K562 (cell line): Measurements from ENCODE around the gene KCNE1. TPM values are rescaled to one million over a fixed set of nuclear protein-coding genes. Genes with fewer than 3 reads are reported as not detected.

Experiments
- ATAC-seq: fragments of 200-7000 bp; cut with Tn5 transposase; 3 replicates; pipeline ENCODE4 v1.9.1; 2020; ENCODE audit warnings: moderate library complexity
- BruUV-seq: library from RNA; stranded (reverse); fragments of 400-500 nt; replicated peaks from 2 replicates; lab custom pipeline; 2021; lab: Mats Ljungman, UMichigan
- CTCF ChIA-PET: fragments of 300-600 bp; formaldehyde crosslinking; extraction: SDS; loops from one replicate; lab custom pipeline; 2021; ENCODE audit warnings: low intra/inter-chr PET ratio; lab: Yijun Ruan, JAX
- POLR2A ChIA-PET: fragments of 300-600, 350-650 bp; sonication (Branson Sonifier 250); formaldehyde crosslinking; extraction: SDS; loops from one replicate; lab custom pipeline; 2021; ENCODE audit warnings: antibody characterized with exemption, inconsistent platforms; lab: Yijun Ruan, JAX
- DNase-seq, 4 experiments: peaks; one replicate each; pipeline versions ENCODE4 v3.0.0 to v3.0.0-alpha.2; 2011 to 2018; ENCODE audit warnings: low spot score in 3 of 4, mixed read lengths in 3 of 4; ENCODE audit errors: extremely low read depth in 1 of 4
- FAIRE-seq: peaks from 2 replicates; lab custom pipeline; 2011; peaks lifted over from hg19 to GRCh38; lab: Jason Lieb, UNC
- H2AFZ ChIP-seq: 2 replicates; pipeline ENCODE4 v1.6.0; 2011; ENCODE audit warnings: low read depth, low read length, control low read depth, inconsistent platforms
- H3K27ac ChIP-seq: fragments of 200-600 bp; 3 replicates; pipeline ENCODE4 v1.8.0; 2011; ENCODE audit warnings: low read depth, mild to moderate bottlenecking, control low read depth, inconsistent platforms, low read length, moderate library complexity, mixed read lengths; ENCODE audit errors: extremely low read depth
- H3K27me3 ChIP-seq, 2 experiments: fragments of 300-600 bp in 1 of 2; 2 replicates in 1 of 2; 3 replicates in 1 of 2; pipeline versions ENCODE4 v1.6.0 to v1.8.0; 2011; ENCODE audit warnings: inconsistent platforms in 2 of 2, low read length in 2 of 2, mild to moderate bottlenecking in 1 of 2, mixed read lengths in 1 of 2, moderate library complexity in 1 of 2; ENCODE audit not compliant: control insufficient read depth in 2 of 2, insufficient read depth in 2 of 2
- H3K36me3 ChIP-seq: fragments of 300-600 bp; 3 replicates; pipeline ENCODE4 v1.8.0; 2011; ENCODE audit warnings: mild to moderate bottlenecking, low read length, inconsistent platforms; ENCODE audit not compliant: control insufficient read depth, insufficient read depth
- H3K4me1 ChIP-seq, 2 experiments: fragments of 200-600 bp in 1 of 2; replicated peaks in 1 of 2; 2 replicates in 1 of 2; 3 replicates in 1 of 2; pipeline versions ENCODE4 v1.5.1 to v1.8.0; 2011; ENCODE audit warnings: inconsistent platforms in 2 of 2, low read length in 2 of 2, mild to moderate bottlenecking in 1 of 2, mixed read lengths in 1 of 2, moderate library complexity in 1 of 2; ENCODE audit not compliant: control insufficient read depth in 2 of 2, insufficient read depth in 2 of 2
- H3K4me2 ChIP-seq: 2 replicates; pipeline ENCODE4 v1.6.1; 2011; ENCODE audit warnings: low read length, control low read depth, inconsistent platforms, mixed read lengths; ENCODE audit not compliant: insufficient read depth
- H3K4me3 ChIP-seq: fragments of 200-600 bp; sonication (generic), shearing (Covaris generic); 2 replicates; pipeline ENCODE4 v1.5.1; 2016; ENCODE audit warnings: control low read depth, inconsistent platforms
- H3K79me2 ChIP-seq: fragments of 200-600 bp; 3 replicates; pipeline ENCODE4 v1.8.0; 2011; ENCODE audit warnings: low read length, inconsistent platforms; ENCODE audit not compliant: control insufficient read depth, insufficient read depth
- H3K9ac ChIP-seq, 2 experiments: 2 replicates each; pipeline versions ENCODE4 v1.6.0 to v1.6.1; 2011; ENCODE audit warnings: low read depth in 2 of 2, low read length in 2 of 2, control low read depth in 1 of 2, inconsistent platforms in 1 of 2, mild to moderate bottlenecking in 1 of 2, mixed read lengths in 1 of 2; ENCODE audit not compliant: insufficient read depth in 1 of 2
- H3K9me1 ChIP-seq: one replicate; pipeline ENCODE4 v1.6.0; 2011; ENCODE audit warnings: inconsistent platforms, mild to moderate bottlenecking, low read length, moderate library complexity; ENCODE audit not compliant: control insufficient read depth, insufficient read depth
- H3K9me3 ChIP-seq: replicated peaks from 2 replicates; pipeline ENCODE4 v1.5.1; 2011; ENCODE audit warnings: low read depth, low read length, inconsistent platforms; ENCODE audit not compliant: control insufficient read depth, insufficient read depth
- H4K20me1 ChIP-seq: replicated peaks from 2 replicates; pipeline ENCODE4 v1.6.1; 2011; ENCODE audit warnings: low read length, inconsistent platforms, mixed read lengths; ENCODE audit not compliant: control insufficient read depth, insufficient read depth
- DPF2 ChIP-seq: fragments of 450-650 bp; IDR thresholded peaks from 2 replicates; pipeline ENCODE4 v1.6.1; 2016
- EWSR1 ChIP-seq: fragments of 450-650 bp; IDR thresholded peaks from 2 replicates; pipeline ENCODE4 v1.6.1; 2018; ENCODE audit warnings: borderline replicate concordance, mild to moderate bottlenecking, low read depth, moderate library complexity; ENCODE audit not compliant: partially characterized antibody
- ID3 ChIP-seq, 2 experiments: fragments of 250-450 bp in 1 of 2; fragments of 450-650 bp in 1 of 2; sonication (Bioruptor Pico) in 1 of 2; IDR thresholded peaks; 2 replicates each; pipeline versions ENCODE4 v1.6.1 to v1.8.0; 2016 to 2021; ENCODE audit warnings: mild to moderate bottlenecking in 2 of 2, moderate library complexity in 2 of 2, missing compliant biosample characterization in 1 of 2, missing genetic modification characterization in 1 of 2
- MXI1 ChIP-seq: IDR thresholded peaks from 2 replicates; pipeline ENCODE4 v1.6.1; 2011; ENCODE audit warnings: low read depth, mild to moderate bottlenecking, improper control_type of control experiment, low read length
- NFE2L1 ChIP-seq: fragments of 450-650 bp; IDR thresholded peaks from 2 replicates; pipeline ENCODE4 v1.6.1; 2016; ENCODE audit warnings: missing genetic modification characterization, low read depth, mild to moderate bottlenecking, missing compliant biosample characterization, moderate library complexity, borderline replicate concordance
- PPARD ChIP-seq: fragments of 250-450 bp; sonication (Bioruptor Pico); IDR thresholded peaks from 2 replicates; pipeline ENCODE4 v1.8.0; 2022; ENCODE audit warnings: inconsistent platforms, mild to moderate bottlenecking, moderate library complexity
- PTBP1 ChIP-seq: fragments of 200-400 bp; formaldehyde crosslinking; IDR thresholded peaks from 2 replicates; pipeline ENCODE4 v1.6.1; 2017; ENCODE audit warnings: low read depth, low read length
- RNF2 ChIP-seq: sonication (generic); IDR thresholded peaks from 2 replicates; pipeline ENCODE4 v1.6.1; 2016
- SAP30 ChIP-seq: fragments of 200-600 bp; sonication (generic); IDR thresholded peaks from 2 replicates; pipeline ENCODE4 v1.6.1; 2012; ENCODE audit warnings: borderline replicate concordance, low read depth, mild to moderate bottlenecking, moderate library complexity, low read length, control low read depth, inconsistent platforms; ENCODE audit not compliant: insufficient read depth, poor library complexity, severe bottlenecking
- ZBTB43 ChIP-seq: sonication (generic); formaldehyde crosslinking; IDR thresholded peaks from 2 replicates; pipeline ENCODE4 v1.8.0; 2023; ENCODE audit warnings: mild to moderate bottlenecking, missing genetic modification reagents
- ZNF668 ChIP-seq: fragments of 250-450 bp; sonication (Bioruptor Pico); IDR thresholded peaks from 2 replicates; pipeline ENCODE4 v1.8.0; 2022; ENCODE audit warnings: mild to moderate bottlenecking, inconsistent platforms
- WGBS: fragments of 100-300 bp; shearing (Covaris generic); methylation state at CpG from one replicate; pipeline ENCODE4 v1.1.6; 2016; ENCODE audit warnings: low coverage, mixed read lengths; ENCODE audit not compliant: insufficient coverage; ENCODE audit errors: missing lambda C conversion rate; 5-methylcytosine and 5-hydroxymethylcytosine counted together
- in situ Hi-C: fragments of 300-500 bp; cut with MboI; formaldehyde crosslinking; loops from 4 replicates; pipeline ENCODE4 v1.15.0; 2018; ENCODE audit warnings: inconsistent platforms, mixed read lengths
- intact Hi-C: fragments of 100-400 bp; cut with micrococcal nuclease; formaldehyde crosslinking; loops from 2 replicates; pipeline ENCODE4 v1.14.2; 2022
- polyA plus RNA-seq, 8 experiments: library from polyadenylated mRNA; depleted of rRNA in 4 of 8; stranded (reverse) in 5 of 8; unstranded in 3 of 8; fragments of >200 nt; fragmentation: Nextera tagmentation in 2 of 8; fragmentation: Illumina TruSeq in 1 of 8; extraction: Ambion mirVana in 2 of 8; extraction: Trizol in 1 of 8; gene quantifications; 2 replicates each; pipeline versions ENCODE4 v1.2.1 to v1.2.3, GENCODE V29; 2011 to 2014; ENCODE audit warnings: inconsistent platforms in 1 of 8, missing spikeins in 1 of 8
- total RNA-seq, 7 experiments: library from RNA; depleted of rRNA in 6 of 7; stranded (reverse); fragments of >200 nt in 6 of 7; fragmentation: Illumina TruSeq in 2 of 7; extraction: Trizol in 2 of 7; gene quantifications; 2 replicates each; pipeline versions ENCODE4 v1.2.1 to v1.2.3, GENCODE V29; 2011 to 2021; ENCODE audit warnings: low replicate concordance in 1 of 7
- TF ChIP-seq, protein P1 (sequence below): fragments of 250-450 bp; sonication (Bioruptor Pico); IDR thresholded peaks from 2 replicates; pipeline ENCODE4 v1.4.0; 2020; ENCODE audit warnings: mild to moderate bottlenecking, moderate library complexity, borderline replicate concordance

The KCNE1 gene
- total and polyA plus RNA-seq, 9 of the 15 experiments (the other 6 are each of a cell fraction or from before 2014, with no cell fraction given): 0.05 to 0.22 (median 0.11) TPM; not detected in 3

- TF ChIP-seq, protein P1, sequence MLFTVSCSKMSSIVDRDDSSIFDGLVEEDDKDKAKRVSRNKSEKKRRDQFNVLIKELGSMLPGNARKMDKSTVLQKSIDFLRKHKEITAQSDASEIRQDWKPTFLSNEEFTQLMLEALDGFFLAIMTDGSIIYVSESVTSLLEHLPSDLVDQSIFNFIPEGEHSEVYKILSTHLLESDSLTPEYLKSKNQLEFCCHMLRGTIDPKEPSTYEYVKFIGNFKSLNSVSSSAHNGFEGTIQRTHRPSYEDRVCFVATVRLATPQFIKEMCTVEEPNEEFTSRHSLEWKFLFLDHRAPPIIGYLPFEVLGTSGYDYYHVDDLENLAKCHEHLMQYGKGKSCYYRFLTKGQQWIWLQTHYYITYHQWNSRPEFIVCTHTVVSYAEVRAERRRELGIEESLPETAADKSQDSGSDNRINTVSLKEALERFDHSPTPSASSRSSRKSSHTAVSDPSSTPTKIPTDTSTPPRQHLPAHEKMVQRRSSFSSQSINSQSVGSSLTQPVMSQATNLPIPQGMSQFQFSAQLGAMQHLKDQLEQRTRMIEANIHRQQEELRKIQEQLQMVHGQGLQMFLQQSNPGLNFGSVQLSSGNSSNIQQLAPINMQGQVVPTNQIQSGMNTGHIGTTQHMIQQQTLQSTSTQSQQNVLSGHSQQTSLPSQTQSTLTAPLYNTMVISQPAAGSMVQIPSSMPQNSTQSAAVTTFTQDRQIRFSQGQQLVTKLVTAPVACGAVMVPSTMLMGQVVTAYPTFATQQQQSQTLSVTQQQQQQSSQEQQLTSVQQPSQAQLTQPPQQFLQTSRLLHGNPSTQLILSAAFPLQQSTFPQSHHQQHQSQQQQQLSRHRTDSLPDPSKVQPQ: no peak
- TF ChIP-seq PPARD (CRISPR knock-in tag) (no peak), SAP30 (no peak), MXI1 (no peak)
- TF ChIP-seq, all 486 proteins: peak for 24
Observed at GRCh38 chr21:34526618-34527290, 14.7 kb upstream of the KCNE1 start (continued).

- Histone ChIP-seq H2AFZ (no peak overlapping the region), H3K9me3 (no peaks in the 10 kb centered on the region), H3K4me1 (peaks cover 0 to 1% of the 10 kb centered on the region in 2 experiments; a peak in 2 of 5 replicates), H3K4me2 (no peak overlapping the region), H3K79me2 (no peaks in the 10 kb centered on the region), H3K9ac (no peak overlapping the region), H3K27ac (no peak overlapping the region), H3K27me3 (peaks cover 3 to 12% of the 10 kb centered on the region in 2 experiments; a peak in 4 of 5 replicates), H3K9me1 (no peaks in the 10 kb centered on the region), H3K36me3 (no peaks in the 10 kb centered on the region), H4K20me1 (no peaks in the 10 kb centered on the region), H3K4me3 (no peak overlapping the region)
- no TSS peak for BruUV-seq
- intact Hi-C loops (no loop called here), in situ Hi-C loops (no loop called here)
- DNase-seq (no peak), ATAC-seq (no peak), FAIRE-seq (no peak)
- ChIA-PET POLR2A (interaction anchor here (1.0 kb wide), 1 partner anchor 33 kb away, joined by 3 read pairs; no protein-coding TSS in a partner anchor), CTCF (no interaction called here)
- TF ChIP-seq ZNF668 (CRISPR knock-in tag) (no peak), ZBTB43 (CRISPR knock-in tag) (no peak), RNF2 (no peak), PTBP1 (no peak), ID3 (CRISPR knock-in tag; IDR thresholded peaks at IDR 0.05) (no peak), ID3 (tag; IDR thresholded peaks at IDR 0.05) (no peak), DPF2 (no peak), NFE2L1 (tag) (no peak), EWSR1 (no peak)
- WGBS: 39% methylated on average over 5 of the region's 5 CpGs
Observed at GRCh38 chr21:34526241-34526617, 14.2 kb upstream of the KCNE1 start.
